A673 (cell line): ENCODE measurements around the gene CCDC77.

Experiments used
- EZH2 ChIP-seq: fragments of 200-600 bp; sonication (generic); IDR thresholded peaks from 2 replicates; pipeline ENCODE4 v1.6.1; 2017; ENCODE audit warnings: borderline replicate concordance, low read depth, mild to moderate bottlenecking, mixed read lengths, antibody characterized with exemption, low read length; ENCODE audit not compliant: poor library complexity, severe bottlenecking
- TF ChIP-seq, protein P1 (sequence below): fragments of 300-800, 200-600 bp; sonication (generic); conservative IDR thresholded peaks from 2 replicates; pipeline ENCODE4 v1.5.1; 2017; ENCODE audit warnings: low read depth, mild to moderate bottlenecking, antibody characterized with exemption, low read length, moderate library complexity, mixed read lengths

DNA sequence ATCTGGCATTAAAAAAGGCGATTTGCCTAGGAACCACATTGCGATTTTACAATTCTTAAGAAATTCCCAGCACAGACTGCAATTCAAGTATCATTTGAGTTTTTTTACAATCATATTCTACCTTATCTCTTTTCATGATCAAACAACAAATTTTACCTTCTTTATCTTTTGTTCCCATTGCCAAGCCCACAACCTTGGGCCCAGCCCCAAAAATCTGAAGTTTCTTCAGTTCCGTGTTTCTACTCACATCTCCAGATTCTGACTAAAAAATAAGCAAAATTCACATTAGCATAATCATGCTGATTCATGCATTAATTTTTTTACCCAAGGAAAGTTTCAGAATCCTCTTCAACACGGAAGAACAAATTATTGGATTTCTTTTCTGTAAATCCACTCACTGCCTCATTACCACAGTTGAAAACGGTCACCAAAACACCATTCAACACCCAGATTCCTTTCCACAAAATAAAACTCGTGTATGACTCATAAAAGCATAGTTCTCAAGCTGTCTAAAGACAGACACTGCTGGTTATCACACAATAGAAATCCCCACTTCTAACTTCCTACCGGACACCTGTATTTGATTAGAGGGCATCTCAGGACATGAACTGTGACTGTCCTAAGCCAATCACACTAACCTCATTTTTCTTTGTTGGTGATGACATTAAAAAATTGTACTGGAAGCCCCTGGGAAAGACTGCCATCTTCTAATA lies 45.0 kb upstream of the CCDC77 start:
- TF ChIP-seq, protein P1, sequence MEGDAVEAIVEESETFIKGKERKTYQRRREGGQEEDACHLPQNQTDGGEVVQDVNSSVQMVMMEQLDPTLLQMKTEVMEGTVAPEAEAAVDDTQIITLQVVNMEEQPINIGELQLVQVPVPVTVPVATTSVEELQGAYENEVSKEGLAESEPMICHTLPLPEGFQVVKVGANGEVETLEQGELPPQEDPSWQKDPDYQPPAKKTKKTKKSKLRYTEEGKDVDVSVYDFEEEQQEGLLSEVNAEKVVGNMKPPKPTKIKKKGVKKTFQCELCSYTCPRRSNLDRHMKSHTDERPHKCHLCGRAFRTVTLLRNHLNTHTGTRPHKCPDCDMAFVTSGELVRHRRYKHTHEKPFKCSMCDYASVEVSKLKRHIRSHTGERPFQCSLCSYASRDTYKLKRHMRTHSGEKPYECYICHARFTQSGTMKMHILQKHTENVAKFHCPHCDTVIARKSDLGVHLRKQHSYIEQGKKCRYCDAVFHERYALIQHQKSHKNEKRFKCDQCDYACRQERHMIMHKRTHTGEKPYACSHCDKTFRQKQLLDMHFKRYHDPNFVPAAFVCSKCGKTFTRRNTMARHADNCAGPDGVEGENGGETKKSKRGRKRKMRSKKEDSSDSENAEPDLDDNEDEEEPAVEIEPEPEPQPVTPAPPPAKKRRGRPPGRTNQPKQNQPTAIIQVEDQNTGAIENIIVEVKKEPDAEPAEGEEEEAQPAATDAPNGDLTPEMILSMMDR = no peak
- no peak for TF ChIP-seq EZH2
